NCI-H1105 (cell line): ENCODE data around the gene OGFR.

Source experiments
- DNase-seq: peaks from one replicate; lab custom pipeline; 2025; lab: John Stamatoyannopoulos, UW

Gene OGFR

DNA sequence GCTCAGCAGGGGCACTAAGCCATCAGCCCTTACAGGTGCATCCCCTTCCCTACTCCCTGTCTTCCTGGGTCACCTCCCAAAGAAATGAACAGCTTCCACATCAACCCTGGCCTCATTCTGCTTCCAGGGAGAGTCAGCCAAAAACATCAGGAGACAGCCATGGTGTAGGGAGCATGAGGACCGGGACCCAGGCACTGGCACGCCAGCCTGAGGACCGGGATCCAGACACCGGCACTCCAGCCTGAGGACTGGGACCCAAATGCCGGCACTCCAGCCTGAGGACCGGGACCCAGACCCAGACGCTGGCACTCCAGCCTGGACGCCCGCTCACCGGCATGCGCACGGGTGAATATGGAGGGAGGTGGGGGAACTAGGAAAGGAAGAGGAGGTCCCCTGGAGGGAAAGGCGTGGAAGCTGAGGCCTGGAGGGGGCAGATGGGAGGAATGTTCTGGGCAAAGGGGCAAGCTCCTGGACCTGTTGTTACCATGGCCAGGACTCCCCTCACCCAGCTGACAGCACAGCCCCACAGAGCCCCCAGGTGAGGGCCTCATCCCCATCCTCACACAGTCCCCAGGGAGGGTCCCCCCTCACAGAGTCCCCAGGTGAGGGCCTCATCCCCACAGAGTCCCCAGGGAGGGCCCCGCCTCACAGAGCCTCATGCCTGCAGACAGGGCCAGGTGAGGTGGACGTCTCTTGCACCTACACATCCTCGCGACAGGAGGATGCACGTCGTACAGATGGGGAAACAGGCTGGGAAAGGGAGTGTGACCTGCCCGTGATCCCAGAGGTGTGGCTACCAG is 34.3 kb upstream of the OGFR start:
- DNase-seq, result no peak

DNA sequence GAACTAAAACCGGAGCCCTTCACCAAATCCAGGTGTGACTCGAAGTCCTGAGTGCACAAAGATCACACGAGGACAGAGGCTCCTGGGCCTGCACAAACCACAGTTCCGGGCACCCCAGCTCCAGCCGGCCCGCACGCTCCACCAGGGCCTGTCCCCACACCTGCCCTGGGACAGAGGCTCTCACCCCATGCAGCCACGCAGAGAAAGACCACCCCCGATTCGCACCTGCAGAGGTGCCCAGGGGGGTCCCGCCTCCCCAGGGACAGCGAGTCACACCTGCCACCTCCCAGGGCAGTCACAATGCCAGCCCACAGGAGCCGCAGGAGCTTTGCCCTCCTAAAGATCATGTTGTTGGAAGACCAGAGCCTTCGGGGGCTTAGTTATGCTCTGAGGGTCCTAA is 33.7 kb upstream of the OGFR start:
- no peak for DNase-seq

DNA sequence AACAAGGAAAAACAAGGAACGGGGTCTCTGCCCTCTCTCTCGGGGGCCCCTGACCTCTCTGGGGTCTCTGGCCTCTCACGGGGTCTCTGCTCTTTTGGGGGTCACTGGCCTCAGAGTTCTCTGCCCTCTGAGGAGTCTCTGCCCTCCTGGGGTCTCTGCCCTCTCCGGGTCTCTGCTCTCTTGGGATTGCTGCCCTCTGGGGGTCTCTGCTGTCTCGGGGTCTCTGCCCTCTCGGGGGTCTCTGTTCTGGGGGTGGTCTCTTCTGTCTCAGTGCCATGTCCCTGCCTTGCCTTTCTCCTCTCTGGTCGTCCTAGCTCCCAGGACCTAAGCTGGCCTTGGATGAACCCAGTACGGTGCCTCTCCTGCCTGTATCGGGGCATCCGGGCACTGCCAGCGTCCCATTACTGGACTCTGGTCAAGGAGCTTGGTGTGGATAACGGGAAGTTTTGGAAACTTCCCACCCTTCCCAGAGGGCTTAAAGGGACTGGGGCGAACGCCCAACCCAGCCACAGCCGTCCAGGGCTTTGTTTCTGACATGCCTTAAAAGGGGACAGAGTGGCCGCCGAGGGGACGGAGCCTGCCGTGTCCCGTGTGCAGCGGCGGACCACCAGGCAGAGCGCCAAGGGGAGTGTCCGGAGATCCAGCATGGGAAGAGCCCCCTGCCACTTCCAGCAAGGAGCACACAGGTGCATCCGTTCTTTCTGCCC is 33.1 kb upstream of the OGFR start:
- no peak for DNase-seq

DNA sequence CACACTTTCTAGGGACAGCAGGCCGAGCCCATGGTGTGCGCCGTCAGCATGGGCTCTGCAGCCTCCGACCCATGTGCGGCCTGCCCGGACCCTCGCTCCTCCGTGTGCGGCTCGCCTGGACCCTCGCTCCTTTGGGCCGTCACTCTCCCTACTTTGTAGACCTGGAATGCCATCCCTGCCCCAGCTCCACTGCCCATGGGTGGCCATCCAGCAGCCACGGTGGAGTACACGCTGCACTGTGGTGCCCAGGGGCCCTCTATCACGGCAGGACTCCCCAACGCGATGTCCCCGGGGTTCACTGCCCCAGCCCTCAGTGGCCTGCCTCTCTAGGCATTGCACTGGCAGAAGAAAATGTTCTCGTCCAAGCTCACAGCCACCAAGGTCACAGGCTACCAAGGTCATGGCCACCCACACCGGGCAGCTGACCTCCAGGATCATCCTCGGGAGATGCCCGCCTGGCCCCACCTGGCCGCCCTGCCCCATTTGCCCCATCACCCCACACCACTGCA is 32.5 kb upstream of the OGFR start:
- no peak for DNase-seq

DNA sequence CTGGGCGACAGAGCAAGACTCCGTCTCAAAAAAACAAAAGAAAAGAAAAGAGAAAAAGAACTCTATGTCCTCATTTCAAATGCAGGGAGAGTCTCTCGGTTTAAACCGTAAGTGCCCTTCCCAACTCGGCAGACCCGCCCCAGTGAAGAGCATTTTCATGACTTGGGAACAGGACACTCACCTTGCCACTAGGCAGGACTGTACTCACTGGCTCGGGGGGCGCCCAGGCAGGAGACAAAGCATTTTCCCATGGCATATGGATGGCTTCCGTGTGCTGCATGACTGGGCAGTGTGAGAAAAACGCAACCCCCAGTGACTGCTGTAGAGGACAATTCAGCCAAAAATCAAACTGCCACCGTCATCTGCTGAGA is 32.0 kb upstream of the OGFR start:
- DNase-seq, result no peak

DNA sequence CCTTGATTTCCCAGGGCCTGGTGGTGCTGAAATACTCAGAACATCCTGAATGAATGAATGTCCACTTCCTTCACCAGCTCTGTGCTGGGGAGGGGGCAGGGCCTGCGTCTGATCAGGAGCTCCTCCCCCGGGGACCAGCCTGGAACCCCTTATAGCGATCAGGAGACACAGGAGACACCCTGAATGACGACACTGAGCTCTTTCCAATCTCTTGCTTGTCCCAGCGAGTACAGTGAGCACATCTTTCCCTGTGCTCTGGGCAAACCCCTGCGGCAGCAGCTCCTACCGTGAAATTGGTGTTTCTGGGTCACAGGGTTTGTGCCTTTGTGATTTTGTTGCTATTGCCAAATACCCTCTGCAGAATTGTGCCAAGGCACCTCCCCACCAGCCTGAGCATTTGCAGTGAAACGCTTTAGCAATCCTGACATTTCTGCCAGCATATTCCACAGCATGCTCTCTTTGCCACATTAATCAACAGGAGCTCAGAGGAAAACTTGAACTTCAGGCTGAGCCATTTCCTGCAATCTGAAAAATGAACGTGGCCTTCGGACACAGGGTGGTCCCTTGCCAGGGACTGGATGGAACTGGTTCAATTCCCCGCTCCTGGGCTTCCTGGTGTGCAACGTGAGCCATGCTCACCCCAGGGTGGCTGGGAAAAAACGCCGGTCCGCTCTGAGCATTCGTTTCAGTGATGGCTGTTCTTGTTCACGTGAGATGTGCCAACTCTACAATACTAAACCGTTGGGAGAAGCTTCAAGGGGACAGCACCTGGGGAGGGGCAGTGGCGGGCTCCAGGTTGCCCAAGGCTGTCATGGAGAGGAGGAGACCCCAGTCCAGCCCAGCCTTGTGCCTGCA is 31.4 kb upstream of the OGFR start:
- DNase-seq, result no peak

DNA sequence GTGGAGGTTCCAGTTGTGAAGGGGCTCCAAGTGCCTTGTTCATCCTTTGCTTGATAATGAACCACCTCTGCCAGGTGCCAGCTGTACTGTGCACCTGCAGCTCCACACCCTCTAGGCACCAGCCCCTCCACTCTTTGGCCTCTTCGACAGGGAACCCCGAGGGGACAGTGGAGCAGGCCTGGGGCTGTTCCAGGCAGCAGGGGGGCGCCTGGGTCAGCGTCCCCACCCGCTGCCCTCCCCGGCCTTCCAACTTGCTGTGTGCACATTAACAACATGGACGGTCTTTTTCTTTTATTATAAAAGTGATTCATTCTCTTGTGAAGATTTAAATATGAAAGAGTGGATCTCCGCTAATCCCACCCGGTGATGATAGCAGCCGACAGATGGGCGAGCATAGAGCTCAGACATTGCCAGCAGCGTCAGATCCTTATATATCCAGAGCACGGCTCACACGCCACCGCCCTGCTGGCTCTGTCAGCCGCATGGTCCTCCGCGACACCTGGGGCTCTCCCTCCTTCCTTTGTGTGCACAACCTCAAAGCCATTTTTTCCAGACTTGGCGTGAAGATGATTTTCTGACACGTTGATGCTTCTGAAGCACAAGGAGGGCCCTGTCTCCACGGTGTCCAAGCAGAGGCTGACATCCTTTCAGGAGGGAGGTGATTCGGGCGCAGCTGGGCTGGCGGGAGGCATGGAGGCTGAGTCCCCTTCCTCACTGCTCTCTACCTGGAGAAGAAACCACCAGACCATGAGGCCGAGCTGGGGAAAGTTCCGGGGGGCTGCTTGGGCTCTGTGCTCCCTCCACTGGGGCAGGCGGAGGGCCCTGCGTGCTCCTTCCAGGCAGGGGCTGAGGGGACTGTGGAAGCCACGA is 30.6 kb upstream of the OGFR start:
- no peak for DNase-seq

DNA sequence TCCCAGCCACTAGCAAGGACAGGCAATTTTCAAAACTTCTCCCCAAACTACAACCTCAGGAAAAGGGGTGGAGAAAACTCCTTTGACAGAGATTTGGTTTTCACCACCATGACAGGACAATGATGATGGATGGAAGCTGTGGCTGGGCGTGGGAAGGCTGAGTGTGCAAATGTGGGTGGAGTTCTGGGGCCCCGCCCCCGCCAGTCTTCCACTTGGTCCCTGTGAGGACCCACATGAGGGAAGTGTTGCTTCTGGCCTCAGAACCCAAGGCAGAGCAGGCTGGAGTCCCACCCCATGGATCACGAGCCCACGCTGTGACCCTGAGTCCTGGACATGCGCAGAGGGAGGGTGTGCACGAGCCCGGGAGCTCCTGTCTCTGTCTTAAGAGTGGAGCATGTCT is 29.9 kb upstream of the OGFR start:
- DNase-seq, result no peak

DNA sequence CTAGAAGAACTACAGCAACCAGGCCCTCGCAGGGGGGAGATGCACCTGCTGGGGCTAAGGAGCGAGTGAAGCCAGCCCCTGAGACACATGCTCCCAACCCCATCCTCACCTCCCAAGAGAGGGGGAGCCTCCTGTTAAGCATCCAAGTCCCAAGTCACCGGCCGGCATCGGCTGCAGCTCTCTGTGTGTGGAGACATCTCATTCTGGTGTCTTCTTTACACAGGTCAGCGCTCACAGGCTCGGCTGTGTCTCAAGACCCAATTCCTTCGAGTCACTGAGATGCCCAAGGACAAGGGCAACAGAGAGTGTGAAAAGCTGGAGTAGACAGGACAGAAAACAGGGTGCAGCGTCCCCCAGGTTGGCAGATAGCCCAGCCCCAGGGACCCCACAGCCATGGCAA is 29.4 kb upstream of the OGFR start:
- DNase-seq, result no peak

DNA sequence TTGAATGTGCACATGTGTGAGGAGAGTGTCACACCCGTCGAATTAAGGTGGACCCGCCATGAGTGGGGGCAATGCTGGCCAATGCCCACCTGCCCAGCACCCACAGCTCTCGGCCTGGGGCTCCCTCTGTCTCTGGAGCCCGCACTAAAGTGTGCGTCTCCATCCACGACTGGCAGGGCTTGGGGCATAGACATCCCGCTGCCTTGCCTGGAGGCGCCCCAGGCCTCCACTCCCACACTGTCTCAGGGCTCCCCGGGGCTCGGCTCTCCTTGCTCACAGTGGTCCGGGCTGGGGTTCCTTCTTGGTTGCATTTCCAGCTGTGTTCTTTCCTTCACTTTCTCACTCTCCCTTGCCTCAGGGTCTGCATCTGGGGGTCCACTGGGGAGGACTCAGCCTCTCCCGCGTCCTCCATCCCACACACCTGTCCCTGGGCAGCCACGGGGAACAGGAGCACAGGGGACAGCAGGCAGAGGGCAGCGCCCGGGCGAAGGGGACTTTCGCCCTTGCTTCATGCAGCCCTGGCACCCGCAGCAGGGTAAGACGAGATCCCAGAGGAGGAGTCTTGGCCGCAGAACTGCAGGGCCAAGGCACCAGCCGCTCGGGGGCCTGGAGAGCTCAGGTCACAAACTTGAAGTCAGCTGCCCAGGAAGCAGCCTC is 28.5 kb upstream of the OGFR start:
- DNase-seq, result no peak

DNA sequence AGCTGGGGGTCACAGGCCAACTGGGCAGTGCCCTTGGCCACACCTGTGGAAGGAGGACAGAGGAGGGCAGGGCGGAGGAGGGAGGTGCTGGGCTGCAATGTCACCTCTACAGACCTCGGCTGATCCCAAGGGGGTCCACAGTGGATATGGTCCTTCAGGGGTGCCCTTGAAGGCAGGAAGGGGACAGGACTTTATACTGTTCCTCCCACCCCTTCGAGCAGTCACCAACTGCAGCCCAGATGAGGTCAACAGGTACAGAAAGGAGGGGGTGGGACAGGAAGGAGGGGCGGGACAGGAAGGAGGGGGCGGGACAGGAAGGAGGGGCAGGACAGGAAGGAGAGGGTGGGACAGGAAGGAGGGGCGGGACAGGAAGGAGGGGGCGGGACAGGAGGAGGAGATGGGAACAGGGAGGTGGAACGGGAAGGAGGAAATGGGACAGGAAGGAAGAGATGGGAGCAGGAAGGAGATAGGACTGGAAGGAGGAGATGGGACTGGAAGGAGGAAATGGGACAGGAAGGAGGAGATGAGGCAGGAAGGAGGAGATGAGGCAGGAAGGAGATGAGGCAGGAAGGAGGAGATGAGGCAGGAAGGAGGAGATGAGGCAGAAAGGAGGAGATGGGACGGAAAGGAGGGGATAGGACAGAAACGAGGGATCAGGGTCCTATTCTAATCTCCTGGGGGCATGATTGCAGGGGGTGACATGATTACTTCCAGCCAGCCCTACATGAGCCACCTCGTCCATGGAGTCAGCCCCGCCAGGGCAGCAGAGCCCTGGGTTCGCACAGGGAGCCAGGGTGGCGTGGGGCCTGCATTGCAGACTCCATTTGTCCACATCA is 27.7 kb upstream of the OGFR start:
- DNase-seq, result no peak

DNA sequence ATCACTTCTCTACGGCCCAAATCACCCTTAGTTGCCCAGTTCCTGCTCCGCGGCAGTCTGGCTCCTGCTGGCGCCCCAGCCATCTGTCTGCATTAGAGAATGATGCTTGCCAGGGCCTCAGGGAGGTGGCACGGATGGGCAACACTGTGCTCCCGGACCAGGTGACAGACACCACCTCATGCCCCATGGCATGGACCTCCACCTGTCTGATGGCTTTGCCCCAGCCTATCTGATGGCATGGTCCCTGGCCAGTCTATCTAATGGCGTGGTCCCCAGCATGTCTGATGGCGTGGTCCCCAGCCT is 27.2 kb upstream of the OGFR start:
- DNase-seq, result no peak

DNA sequence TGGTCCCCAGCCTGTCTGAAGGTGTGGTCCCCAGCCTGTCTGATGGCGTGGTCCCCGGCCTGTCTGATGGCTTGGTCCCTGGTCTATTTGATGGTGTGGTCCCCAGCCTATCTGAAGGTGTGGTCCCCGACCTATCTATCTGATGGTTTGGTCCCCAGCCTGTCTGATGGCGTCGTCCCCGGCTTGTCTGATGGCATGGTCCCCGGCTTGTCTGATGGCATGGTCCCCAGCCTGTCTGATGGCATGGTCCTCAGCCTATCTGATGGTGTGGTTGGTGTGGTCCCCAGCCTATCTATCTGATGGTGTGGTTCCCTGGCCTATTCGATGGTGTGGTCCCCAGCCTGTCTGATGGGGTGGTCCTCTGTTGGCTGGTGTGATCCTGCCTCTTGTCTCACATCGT is 26.6 kb upstream of the OGFR start:
- DNase-seq, result no peak

DNA sequence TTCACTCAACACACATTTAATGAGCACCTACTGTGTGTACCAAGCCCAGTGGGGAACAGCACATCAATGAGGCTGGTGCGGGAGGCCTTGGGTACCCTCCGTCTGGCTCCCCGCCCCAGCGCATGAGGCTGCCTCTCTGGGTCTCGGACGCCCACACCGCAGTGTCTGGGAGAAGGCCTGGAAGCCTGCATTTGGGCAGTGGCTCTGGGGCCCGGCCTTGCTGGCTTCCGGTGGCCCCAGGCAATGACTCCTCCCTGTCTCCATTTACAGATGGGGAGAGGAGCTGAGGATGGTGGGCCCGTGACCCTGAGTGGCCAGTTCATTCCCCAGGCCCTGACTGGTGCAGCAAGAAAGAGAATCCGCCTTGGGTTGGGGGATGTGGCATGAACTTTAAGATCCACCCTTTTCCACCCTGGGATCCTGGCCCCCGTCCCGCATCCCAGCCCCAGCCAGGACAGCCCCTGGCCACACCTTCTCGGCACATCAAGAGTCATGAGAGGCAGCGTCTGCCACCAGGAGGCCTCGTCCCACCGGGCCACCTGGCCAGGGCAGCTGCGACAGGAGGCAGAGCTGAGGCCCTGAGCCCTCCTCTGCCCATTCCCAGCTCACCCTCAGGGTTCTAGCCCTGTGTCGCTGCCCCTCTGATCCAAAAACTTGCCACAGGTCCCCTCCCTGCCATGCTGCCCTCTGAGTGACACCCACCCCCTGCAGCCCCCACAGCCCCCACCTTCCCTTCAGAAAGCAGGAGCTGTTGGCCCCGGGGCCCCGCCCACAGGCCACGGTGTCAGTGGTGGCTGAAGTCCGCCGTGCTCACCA is 25.8 kb upstream of the OGFR start:
- DNase-seq, result no peak

DNA sequence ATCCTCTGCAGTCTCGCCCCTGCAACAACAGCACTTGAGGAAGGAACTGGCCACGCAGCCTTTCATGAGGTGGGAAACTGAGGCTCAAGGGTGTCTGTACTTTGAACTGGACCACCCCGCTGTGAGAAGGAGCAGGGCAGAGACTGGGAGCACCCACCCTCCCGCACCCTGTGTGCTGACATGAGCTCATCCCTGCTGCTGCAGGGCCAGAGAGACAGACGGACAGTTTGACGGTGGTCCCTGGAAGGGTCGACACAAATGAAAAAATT is 25.3 kb upstream of the OGFR start:
- no peak for DNase-seq

DNA sequence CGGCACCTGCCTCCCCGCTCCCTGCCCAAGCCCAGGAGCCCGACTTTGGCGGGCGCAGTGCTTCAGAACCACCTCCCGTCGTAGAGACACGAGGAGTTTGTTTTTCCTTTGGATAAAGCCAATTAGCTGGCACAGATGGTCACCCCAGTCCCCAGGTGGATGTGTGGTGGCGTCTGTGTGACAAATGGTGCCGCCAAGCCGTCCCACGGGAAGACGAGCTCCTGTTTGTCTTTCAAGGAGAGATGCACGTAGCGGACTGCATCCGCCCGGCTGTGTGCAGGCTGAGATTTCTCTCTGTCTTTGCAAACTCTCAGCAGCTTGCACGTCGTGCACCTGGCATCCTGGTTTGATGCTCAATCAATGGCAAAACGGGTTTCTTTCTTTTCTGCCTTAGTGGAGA is 24.4 kb upstream of the OGFR start:
- DNase-seq, result no peak

DNA sequence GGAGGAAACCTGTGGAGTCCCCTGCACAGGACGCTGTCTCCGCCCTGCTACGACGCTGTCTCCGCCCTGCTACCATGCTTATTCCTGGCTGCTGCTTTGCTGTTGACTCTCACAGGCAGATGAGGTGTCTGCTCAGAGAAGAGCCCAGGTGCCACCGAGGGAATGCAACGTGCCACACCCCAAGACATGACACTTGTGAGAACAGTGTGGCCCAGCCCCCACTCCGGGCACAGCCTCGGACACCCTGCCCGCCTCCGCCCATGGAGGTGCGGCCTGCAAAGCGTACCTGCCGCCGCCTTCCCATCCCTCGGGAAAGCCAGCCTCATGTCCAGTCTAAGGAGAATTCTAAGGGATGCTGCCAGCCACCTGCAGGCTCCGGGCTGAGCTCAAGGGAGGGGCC is 23.9 kb upstream of the OGFR start:
- no peak for DNase-seq

DNA sequence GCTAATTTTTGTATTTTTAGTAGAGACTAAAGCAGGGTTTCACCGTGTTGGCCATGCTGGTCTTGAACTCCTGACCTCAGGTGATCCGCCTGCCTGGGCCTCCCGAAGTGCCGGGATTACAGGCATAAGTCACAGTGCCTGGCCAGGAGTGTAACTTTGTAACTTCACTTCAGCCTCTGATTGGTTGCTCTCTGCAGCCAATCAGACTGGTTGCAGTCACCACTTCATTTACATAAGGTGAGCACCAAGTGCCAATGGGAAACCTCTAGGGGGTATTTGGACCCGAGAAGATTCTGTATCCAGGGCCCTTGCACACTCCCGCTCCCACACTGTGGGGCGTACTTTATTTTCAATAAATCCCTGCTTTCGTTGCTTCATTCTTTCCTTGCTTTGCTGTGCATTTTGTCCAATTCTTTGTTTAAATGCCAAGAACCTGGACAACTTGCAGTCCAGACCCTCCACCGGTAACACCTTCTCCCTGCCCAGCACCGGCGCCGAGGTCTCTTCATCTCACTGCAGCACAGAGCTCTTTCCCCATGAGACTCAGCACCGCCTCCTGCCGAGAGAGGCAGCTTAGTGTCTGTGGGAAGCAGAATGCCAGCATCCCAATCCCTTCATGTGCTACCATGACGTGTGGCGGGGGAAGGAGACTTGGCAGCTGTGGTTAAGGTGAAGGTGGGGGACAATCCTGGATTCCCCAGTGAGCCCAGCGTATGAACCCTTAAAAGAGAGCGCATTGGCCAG is 22.3 kb upstream of the OGFR start:
- no peak for DNase-seq

DNA sequence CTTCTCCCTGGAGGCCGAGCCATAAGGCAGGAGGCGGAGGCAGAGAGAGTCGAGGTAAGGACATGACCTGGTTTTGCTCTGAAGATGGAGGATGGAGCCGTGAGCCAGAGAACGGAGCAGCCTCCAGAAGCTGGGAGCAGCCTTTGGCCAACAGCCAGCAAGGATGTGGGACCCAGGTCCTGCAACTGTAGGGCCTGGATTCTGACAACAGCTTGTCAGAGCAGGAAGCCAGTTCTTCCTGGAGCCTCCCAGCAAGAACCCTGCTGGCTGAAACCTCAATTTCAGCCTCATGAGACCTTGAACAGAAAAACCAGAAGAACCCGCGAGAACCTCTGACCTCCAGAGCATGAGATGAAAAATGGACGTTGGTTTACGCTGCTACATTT is 21.7 kb upstream of the OGFR start:
- no peak for DNase-seq
